BLaER1 (cell line): ENCODE data around the gene FOXJ2.
"Not testable (repeated sequence)": the region's sequence is repeated elsewhere in the genome, so short reads cannot be mapped to it uniquely, and the experiment has no call there.

Source experiments
- H3K27ac ChIP-seq: shearing (Covaris generic); formaldehyde crosslinking; 2 replicates; pipeline ENCODE4 v1.8.1; 2022
- H3K27me3 ChIP-seq: shearing (Covaris generic); formaldehyde crosslinking; 2 replicates; pipeline ENCODE4 v1.8.1; 2022
- H3K36me3 ChIP-seq: shearing (Covaris generic); formaldehyde crosslinking; 2 replicates; pipeline ENCODE4 v1.8.1; 2022
- H3K4me1 ChIP-seq: shearing (Covaris generic); formaldehyde crosslinking; 2 replicates; pipeline ENCODE4 v1.8.1; 2022
- H3K4me2 ChIP-seq: shearing (Covaris generic); formaldehyde crosslinking; 2 replicates; pipeline ENCODE4 v1.8.1; 2022
- H3K4me3 ChIP-seq: shearing (Covaris generic); formaldehyde crosslinking; 2 replicates; pipeline ENCODE4 v1.8.1; 2022
- H3K9ac ChIP-seq: shearing (Covaris generic); formaldehyde crosslinking; 2 replicates; pipeline ENCODE4 v1.8.1; 2022
- H3K9me3 ChIP-seq: shearing (Covaris generic); formaldehyde crosslinking; 2 replicates; pipeline ENCODE4 v1.8.1; 2022
- H4K20me1 ChIP-seq: shearing (Covaris generic); formaldehyde crosslinking; 2 replicates; pipeline ENCODE4 v1.8.1; 2022
- Cebpa-rat ChIP-seq: shearing (Covaris generic); IDR thresholded peaks from 2 replicates; pipeline ENCODE4 v1.8.1; 2022

The FOXJ2 gene

GRCh38 chr12:8011331-8011730 is 21.2 kb upstream of the FOXJ2 start:
- no peaks in the 10 kb centered on the region for H3K4me1 ChIP-seq
- H4K20me1 ChIP-seq = no peaks in the 10 kb centered on the region
- no peak overlapping the region for H3K4me2 ChIP-seq
- no peak overlapping the region for H3K4me3 ChIP-seq
- H3K27ac ChIP-seq = no peak overlapping the region
- H3K9me3 ChIP-seq = no peaks in the 10 kb centered on the region
- H3K27me3 ChIP-seq = no peaks in the 10 kb centered on the region
- TF ChIP-seq Cebpa-rat = no peak
- no peak overlapping the region for H3K9ac ChIP-seq
- H3K36me3 ChIP-seq = no peaks in the 10 kb centered on the region

GRCh38 chr12:8012651-8013309 is 19.7 kb upstream of the FOXJ2 start:
- TF ChIP-seq Cebpa-rat = no peak
- Histone ChIP-seq H3K9me3 (no peaks in the 10 kb centered on the region), H3K4me3 (no peak overlapping the region)

GRCh38 chr12:8014836-8015235 is 17.7 kb upstream of the FOXJ2 start:
- no peak for TF ChIP-seq Cebpa-rat
- Histone ChIP-seq H3K4me2 (no peak overlapping the region), H3K27me3 (peaks cover 32% of the 10 kb centered on the region), H4K20me1 (no peaks in the 10 kb centered on the region), H3K4me1 (peaks cover 15% of the 10 kb centered on the region), H3K36me3 (no peaks in the 10 kb centered on the region), H3K27ac (no peak overlapping the region), H3K9ac (no peak overlapping the region), H3K4me3 (no peak overlapping the region), H3K9me3 (no peaks in the 10 kb centered on the region)

More at GRCh38 chr12:8012651-8013309, 19.7 kb upstream of the FOXJ2 start:
- Histone ChIP-seq H3K27me3 (peaks cover 11% of the 10 kb centered on the region), H3K9ac (no peak overlapping the region), H3K27ac (no peak overlapping the region), H3K4me2 (no peak overlapping the region), H3K36me3 (no peaks in the 10 kb centered on the region), H4K20me1 (no peaks in the 10 kb centered on the region), H3K4me1 (peaks cover under 1% of the 10 kb centered on the region; the same call in 1 of the 2 replicates)

- H3K9me3 ChIP-seq, H4K20me1 ChIP-seq, H3K27ac ChIP-seq, H3K9ac ChIP-seq, H3K36me3 ChIP-seq: not testable (repeated sequence)
- Histone ChIP-seq H3K27me3 (peaks cover 47% of the 10 kb centered on the region), H3K4me2 (peak overlapping the region; percentile 88), H3K4me1 (peaks cover 15% of the 10 kb centered on the region), H3K4me3 (peak overlapping the region; percentile 65)
Observed at GRCh38 chr12:8018213-8018612, 14.3 kb upstream of the FOXJ2 start.

GRCh38 chr12:8018666-8019581 is 13.6 kb upstream of the FOXJ2 start:
- Histone ChIP-seq H3K4me3 (peak overlapping the region; percentile 65), H3K9ac (no peak overlapping the region), H3K27ac (no peak overlapping the region), H3K9me3 (no peaks in the 10 kb centered on the region), H3K36me3 (no peaks in the 10 kb centered on the region), H3K27me3 (peaks cover 47% of the 10 kb centered on the region), H3K4me2 (peak overlapping the region; percentile 88), H3K4me1 (peaks cover 15% of the 10 kb centered on the region), H4K20me1 (no peaks in the 10 kb centered on the region)
- TF ChIP-seq Cebpa-rat = no peak

- peak overlapping the region; percentile 87 for H3K9ac ChIP-seq
- H3K4me3 ChIP-seq = peak overlapping the region; percentile 76
- H3K4me2 ChIP-seq = peak overlapping the region; percentile 87
- H3K27me3 ChIP-seq = 0 out of 2 replicates have a peak, but pooled peaks cover under 1% of the 10 kb centered on the region
- no peaks in the 10 kb centered on the region for H3K36me3 ChIP-seq
- no peaks in the 10 kb centered on the region for H3K9me3 ChIP-seq
- peak overlapping the region; percentile 87 for H3K27ac ChIP-seq
- no peak for TF ChIP-seq Cebpa-rat
- peaks cover 47% of the 10 kb centered on the region for H3K4me1 ChIP-seq
- no peaks in the 10 kb centered on the region for H4K20me1 ChIP-seq
Observed at GRCh38 chr12:8026291-8026900, 6.1 kb upstream of the FOXJ2 start.

- Histone ChIP-seq H3K27ac (peak overlapping the region; percentile 87; the same call in 1 of the 2 replicates), H3K9me3 (no peaks in the 10 kb centered on the region), H3K4me2 (peak overlapping the region; percentile 87), H3K9ac (0 out of 2 replicates have a peak overlapping the region, but pooled peaks have one; percentile 87), H3K4me1 (peaks cover 53% of the 10 kb centered on the region), H4K20me1 (no peaks in the 10 kb centered on the region), H3K27me3 (no peaks in the 10 kb centered on the region), H3K4me3 (peak overlapping the region; percentile 76), H3K36me3 (no peaks in the 10 kb centered on the region)
- no peak for TF ChIP-seq Cebpa-rat
Observed at GRCh38 chr12:8027856-8028255, 4.7 kb upstream of the FOXJ2 start.

GRCh38 chr12:8028267-8028666 is 4.2 kb upstream of the FOXJ2 start:
- H4K20me1 ChIP-seq = no peaks in the 10 kb centered on the region
- H3K9ac ChIP-seq = no peak overlapping the region
- H3K27me3 ChIP-seq = no peaks in the 10 kb centered on the region
- no peaks in the 10 kb centered on the region for H3K36me3 ChIP-seq
- TF ChIP-seq Cebpa-rat = no peak
- peak overlapping the region; percentile 76; the same call in 1 of the 2 replicates for H3K4me3 ChIP-seq
- peaks cover 54% of the 10 kb centered on the region for H3K4me1 ChIP-seq
- H3K4me2 ChIP-seq = peak overlapping the region; percentile 87
- H3K27ac ChIP-seq = peak overlapping the region; percentile 87; the same call in 1 of the 2 replicates
- no peaks in the 10 kb centered on the region for H3K9me3 ChIP-seq

- no peaks in the 10 kb centered on the region for H3K27me3 ChIP-seq
- peaks cover 73% of the 10 kb centered on the region for H3K4me1 ChIP-seq
- H3K36me3 ChIP-seq = no peaks in the 10 kb centered on the region
- no peak for TF ChIP-seq Cebpa-rat
- H3K4me3 ChIP-seq = peak overlapping the region; percentile 92
- H3K9ac ChIP-seq = peak overlapping the region; percentile 90; the same call in 1 of the 2 replicates
- H4K20me1 ChIP-seq = peaks cover 11% of the 10 kb centered on the region; the same call in 1 of the 2 replicates
- peak overlapping the region; percentile 95 for H3K4me2 ChIP-seq
- H3K27ac ChIP-seq = peak overlapping the region; percentile 92
- no peaks in the 10 kb centered on the region for H3K9me3 ChIP-seq
Observed at GRCh38 chr12:8030189-8030588, 2.3 kb upstream of the FOXJ2 start.

GRCh38 chr12:8031017-8031416 is 1.5 kb upstream of the FOXJ2 start:
- Histone ChIP-seq H4K20me1 (peaks cover 11% of the 10 kb centered on the region; the same call in 1 of the 2 replicates), H3K4me3 (peak overlapping the region; percentile 92), H3K9ac (peak overlapping the region; percentile 90), H3K4me2 (peak overlapping the region; percentile 95), H3K27ac (peak overlapping the region; percentile 92), H3K4me1 (peaks cover 77% of the 10 kb centered on the region)
- not testable (repeated sequence) for H3K36me3 ChIP-seq, H3K27me3 ChIP-seq, H3K9me3 ChIP-seq
